GM18951 (cell line): ENCODE measurements around the gene CAMSAP3.

Source experiments
- POLR2A ChIP-seq: IDR thresholded peaks from 4 replicates; pipeline ENCODE4 v1.6.1; 2011; ENCODE audit warnings: mild to moderate bottlenecking; ENCODE audit not compliant: insufficient read length, insufficient read depth; ENCODE audit errors: extremely low read depth
- in situ Hi-C: fragments of 300-500 bp; cut with MboI; formaldehyde crosslinking; loops from one replicate; pipeline ENCODE4 v1.12.0; 2022; ENCODE audit warnings: low sequenced_read_pairs, mixed read lengths, inconsistent platforms; ENCODE audit not compliant: unreplicated experiment

CAMSAP3 gene

GRCh38 chr19:7623725-7624603 lies 28.3 kb downstream of the CAMSAP3 start:
- in situ Hi-C loops: no loop called here
- no peak for TF ChIP-seq POLR2A

- no peak for TF ChIP-seq POLR2A
- in situ Hi-C loops: no loop called here
These were observed 29.1 kb downstream of the CAMSAP3 start for GRCh38 chr19:7624810-7625209.

GRCh38 chr19:7625763-7626372 lies 30.2 kb downstream of the CAMSAP3 start:
- no peak for TF ChIP-seq POLR2A
- in situ Hi-C loops: no loop called here

GRCh38 chr19:7627166-7627565 lies 31.5 kb downstream of the CAMSAP3 start:
- in situ Hi-C loops: no loop called here
- no peak for TF ChIP-seq POLR2A

- in situ Hi-C loops: no loop called here
- no peak for TF ChIP-seq POLR2A
These were observed 33.1 kb downstream of the CAMSAP3 start for GRCh38 chr19:7628589-7629311.

GRCh38 chr19:7629347-7630054 lies 33.8 kb downstream of the CAMSAP3 start, which contains the start of the genes PET100 and XAB2:
Gene PET100 (plus strand): TSS chr19:7629793. CDS start chr19:7629834, 41 bp downstream.
Gene XAB2 (minus strand): TSS chr19:7629545. CDS start chr19:7629527, 18 bp downstream.
- in situ Hi-C loops: no loop called here
- TF ChIP-seq POLR2A: peak; percentile 68

- TF ChIP-seq POLR2A: no peak
- in situ Hi-C loops: no loop called here
These were observed 35.9 kb downstream of the CAMSAP3 start for GRCh38 chr19:7631577-7631976.

GRCh38 chr19:7632340-7633203 lies 36.9 kb downstream of the CAMSAP3 start:
- TF ChIP-seq POLR2A: no peak
- in situ Hi-C loops: no loop called here

GRCh38 chr19:7633698-7634097 lies 38.0 kb downstream of the CAMSAP3 start, which contains the start of gene PCP2:
Gene PCP2 (minus strand): TSS chr19:7633719. CDS start chr19:7633457, 262 bp downstream.
- in situ Hi-C loops: no loop called here
- no peak for TF ChIP-seq POLR2A

GRCh38 chr19:7635670-7636069 lies 40.0 kb downstream of the CAMSAP3 start:
- TF ChIP-seq POLR2A: no peak
- in situ Hi-C loops: no loop called here

GRCh38 chr19:7636317-7636690 lies 40.6 kb downstream of the CAMSAP3 start:
- TF ChIP-seq POLR2A: no peak
- in situ Hi-C loops: no loop called here
